ENCODE results near the gene CHD9. TPM values are rescaled to one million over a fixed set of nuclear protein-coding genes. Genes with fewer than 3 reads are reported as not detected.

The CHD9 gene
- total RNA-seq, 4 donors from 2014 or later = 37.4 to 112 (median 64.4) TPM

DNA sequence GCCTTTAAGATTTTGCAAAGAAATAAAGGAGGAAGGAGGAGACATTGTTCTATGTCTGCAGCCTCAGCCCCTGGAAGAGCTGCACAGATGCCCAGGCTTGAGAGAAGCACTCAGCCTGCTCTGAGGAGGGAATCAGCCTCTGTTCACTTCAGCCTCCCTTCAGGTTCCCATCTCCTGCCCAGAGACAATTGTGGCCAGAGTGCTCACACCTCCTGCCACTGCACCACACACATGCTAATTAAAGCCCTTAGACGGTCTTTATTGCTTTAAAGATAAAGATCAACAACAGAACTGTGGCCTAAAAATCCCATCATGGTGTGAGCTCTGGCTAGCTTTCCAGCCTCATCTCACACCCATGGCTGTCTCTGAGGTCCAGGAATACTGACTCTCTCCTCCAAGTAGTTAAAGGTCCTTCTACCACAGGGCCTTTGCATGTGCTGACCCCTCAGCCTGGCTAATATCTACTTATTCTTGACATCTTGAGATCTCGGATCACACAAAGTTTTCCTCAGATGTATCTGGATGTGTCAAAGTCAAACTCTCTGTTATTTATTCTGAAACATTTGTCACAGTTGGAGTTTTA lies 35.9 kb upstream of the CHD9 start:
- intact Hi-C loops (cut with DNase I; ENCODE audit: low total_unique reads) = no loop called here

DNA sequence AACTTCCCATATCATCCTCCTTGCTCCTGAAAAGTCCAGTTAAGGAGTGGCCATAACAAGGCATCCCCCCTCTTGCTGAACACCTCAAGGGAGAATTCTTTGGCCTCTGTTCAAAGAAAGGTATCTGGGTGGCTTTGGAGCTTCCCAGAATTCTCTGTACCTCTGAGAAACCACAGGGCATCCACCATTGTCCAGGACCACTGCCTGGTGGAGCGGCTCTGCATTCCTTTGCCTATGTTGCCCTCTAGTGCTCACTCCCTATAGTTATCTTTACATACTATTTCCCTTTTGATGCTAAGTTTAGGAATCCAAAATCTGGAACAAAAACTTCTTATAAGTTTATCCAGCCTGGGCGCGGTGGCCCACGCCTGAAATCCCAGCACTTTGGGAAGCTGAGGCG lies 32.4 kb upstream of the CHD9 start:
- TF ChIP-seq POLR2A (IDR thresholded peaks at IDR 0.05) (no peak), EP300 (IDR thresholded peaks at IDR 0.05; ENCODE audit: low read depth) (no peak)
- TF ChIP-seq, protein P1, sequence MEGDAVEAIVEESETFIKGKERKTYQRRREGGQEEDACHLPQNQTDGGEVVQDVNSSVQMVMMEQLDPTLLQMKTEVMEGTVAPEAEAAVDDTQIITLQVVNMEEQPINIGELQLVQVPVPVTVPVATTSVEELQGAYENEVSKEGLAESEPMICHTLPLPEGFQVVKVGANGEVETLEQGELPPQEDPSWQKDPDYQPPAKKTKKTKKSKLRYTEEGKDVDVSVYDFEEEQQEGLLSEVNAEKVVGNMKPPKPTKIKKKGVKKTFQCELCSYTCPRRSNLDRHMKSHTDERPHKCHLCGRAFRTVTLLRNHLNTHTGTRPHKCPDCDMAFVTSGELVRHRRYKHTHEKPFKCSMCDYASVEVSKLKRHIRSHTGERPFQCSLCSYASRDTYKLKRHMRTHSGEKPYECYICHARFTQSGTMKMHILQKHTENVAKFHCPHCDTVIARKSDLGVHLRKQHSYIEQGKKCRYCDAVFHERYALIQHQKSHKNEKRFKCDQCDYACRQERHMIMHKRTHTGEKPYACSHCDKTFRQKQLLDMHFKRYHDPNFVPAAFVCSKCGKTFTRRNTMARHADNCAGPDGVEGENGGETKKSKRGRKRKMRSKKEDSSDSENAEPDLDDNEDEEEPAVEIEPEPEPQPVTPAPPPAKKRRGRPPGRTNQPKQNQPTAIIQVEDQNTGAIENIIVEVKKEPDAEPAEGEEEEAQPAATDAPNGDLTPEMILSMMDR (IDR thresholded peaks at IDR 0.05) = peak; percentile 47 to 64 (median 49)
- H3K36me3 ChIP-seq = no peaks in the 10 kb centered on the region
- no peaks in the 10 kb centered on the region for H3K27me3 ChIP-seq
- peak; percentile 33 for DNase-seq
- H3K9me3 ChIP-seq = no peaks in the 10 kb centered on the region
- no peak overlapping the region for H3K4me3 ChIP-seq
- no peak overlapping the region for H3K27ac ChIP-seq
- no peaks in the 10 kb centered on the region for H3K4me1 ChIP-seq
- intact Hi-C loops (cut with DNase I; ENCODE audit: low total_unique reads) = no loop called here
- in situ Hi-C loops (cut with MboI; ENCODE audit: low pct_ligation_motif_present in 1 of 4, low pct_unique_long_range_greater_than_20kb in 1 of 4, low sequenced_read_pairs in 3 of 4) = loop anchor here in 2 of 4 donors (25.0 kb wide), 2 partner anchors 835 to 960 kb away; no protein-coding TSS in a partner anchor
- 7 to 20% methylated on average over 1 to 5 of the region's 5 CpGs for WGBS, 2 donors (ENCODE audit: low coverage in 1 of 2)

More for the DNA sequence above, 35.9 kb upstream of the CHD9 start:
- Histone ChIP-seq H3K27me3 (peaks cover 9% of the 10 kb centered on the region), H3K4me1 (no peaks in the 10 kb centered on the region), H3K4me3 (no peak overlapping the region), H3K27ac (no peak overlapping the region), H3K36me3 (no peaks in the 10 kb centered on the region), H3K9me3 (no peaks in the 10 kb centered on the region)
- in situ Hi-C loops (cut with MboI; ENCODE audit: low pct_ligation_motif_present in 1 of 4, low pct_unique_long_range_greater_than_20kb in 1 of 4, low sequenced_read_pairs in 3 of 4) = loop anchor here in 2 of 4 donors (10.0 to 25.0 kb wide), 3 partner anchors 832 to 957 kb away; no protein-coding TSS in a partner anchor
- TF ChIP-seq EP300 (IDR thresholded peaks at IDR 0.05; ENCODE audit: low read depth) (no peak), POLR2A (IDR thresholded peaks at IDR 0.05) (no peak), POLR2AphosphoS5 (IDR thresholded peaks at IDR 0.05) (no peak)
- TF ChIP-seq, protein P1 (IDR thresholded peaks at IDR 0.05) = no peak
- WGBS, 2 donors (ENCODE audit: low coverage in 1 of 2) = 64 to 93% methylated on average over 1 to 2 of the region's 2 CpGs
- DNase-seq = no peak

DNA sequence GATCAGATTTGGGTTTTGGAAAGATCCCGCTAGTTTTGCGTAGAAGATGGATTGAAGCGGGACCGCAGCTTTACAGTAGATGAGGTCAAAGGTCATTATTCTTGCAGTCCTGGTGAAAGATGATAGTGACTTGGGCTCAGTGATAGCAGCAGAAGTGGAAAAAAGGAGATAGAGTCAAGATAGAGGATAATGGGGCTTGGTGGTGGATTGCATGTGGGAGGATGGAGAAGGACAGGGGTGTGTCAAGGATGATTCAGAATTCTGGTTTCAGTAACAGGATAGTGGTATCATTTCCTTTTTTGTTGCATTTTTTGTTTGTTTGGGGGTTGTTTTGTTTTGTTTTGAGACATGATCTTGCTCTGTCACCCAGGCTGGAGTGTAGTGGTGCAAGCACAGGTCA lies 30.7 kb upstream of the CHD9 start:
- no peaks in the 10 kb centered on the region for H3K4me1 ChIP-seq
- no peak for TF ChIP-seq POLR2A (IDR thresholded peaks at IDR 0.05)
- TF ChIP-seq, protein P1 (IDR thresholded peaks at IDR 0.05) = no peak
- TF ChIP-seq POLR2AphosphoS5 (IDR thresholded peaks at IDR 0.05) = no peak
- TF ChIP-seq EP300 (IDR thresholded peaks at IDR 0.05; ENCODE audit: low read depth) = no peak
- H3K9me3 ChIP-seq = no peaks in the 10 kb centered on the region
- in situ Hi-C loops (cut with MboI; ENCODE audit: low pct_ligation_motif_present in 1 of 4, low pct_unique_long_range_greater_than_20kb in 1 of 4, low sequenced_read_pairs in 3 of 4) = loop anchor here in 2 of 4 donors (25.0 kb wide), 2 partner anchors 837 to 962 kb away; no protein-coding TSS in a partner anchor
- no peaks in the 10 kb centered on the region for H3K27me3 ChIP-seq
- H3K36me3 ChIP-seq = no peaks in the 10 kb centered on the region
- no peak overlapping the region for H3K27ac ChIP-seq
- 90 to 97% methylated on average over 4 of the region's 4 CpGs for WGBS, 2 donors (ENCODE audit: low coverage in 1 of 2)
- H3K4me3 ChIP-seq = no peak overlapping the region
- no peak for DNase-seq
- intact Hi-C loops (cut with DNase I; ENCODE audit: low total_unique reads) = no loop called here

DNA sequence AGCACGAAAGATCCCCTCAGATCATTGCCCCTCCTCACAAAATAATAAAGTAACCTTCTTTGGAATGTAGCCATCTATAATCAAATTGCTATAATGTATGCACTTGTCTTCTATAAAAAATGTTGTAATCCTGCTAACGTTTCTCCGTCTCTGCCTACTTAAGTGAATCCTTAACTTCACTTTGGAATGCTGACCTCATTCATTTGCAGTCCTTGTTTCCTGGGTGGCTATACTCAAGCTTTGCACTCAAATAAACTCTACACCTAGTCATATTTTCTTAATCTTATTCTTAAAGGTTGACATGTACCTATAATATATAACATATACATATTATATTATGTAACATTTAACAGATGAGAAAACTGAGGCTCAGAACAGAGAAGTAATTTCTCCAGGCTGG lies 24.8 kb upstream of the CHD9 start:
- WGBS, 2 donors (ENCODE audit: low coverage in 1 of 2) = 48 to 75% methylated on average over 3 of the region's 3 CpGs
- no peak for DNase-seq
- Histone ChIP-seq H3K9me3 (no peaks in the 10 kb centered on the region), H3K4me1 (peaks cover 0 to 20% (median 4%) of the 10 kb centered on the region in 4 donors), H3K27ac (no peak overlapping the region), H3K27me3 (no peaks in the 10 kb centered on the region), H3K4me3 (no peak overlapping the region), H3K36me3 (no peaks in the 10 kb centered on the region)
- TF ChIP-seq POLR2A (IDR thresholded peaks at IDR 0.05) (no peak), EP300 (IDR thresholded peaks at IDR 0.05; ENCODE audit: low read depth) (no peak), POLR2AphosphoS5 (IDR thresholded peaks at IDR 0.05) (no peak)
- TF ChIP-seq, protein P1 (IDR thresholded peaks at IDR 0.05) = no peak
- in situ Hi-C loops (cut with MboI; ENCODE audit: low pct_ligation_motif_present in 1 of 4, low pct_unique_long_range_greater_than_20kb in 1 of 4, low sequenced_read_pairs in 3 of 4) = no loop called here
- intact Hi-C loops (cut with DNase I; ENCODE audit: low total_unique reads) = no loop called here
